NK-92 (cell line): ENCODE results near the gene CDX1.

Source experiments
- DNase-seq: peaks from one replicate; lab custom pipeline; 2025; ENCODE audit not compliant: unreplicated experiment; lab: John Stamatoyannopoulos, UW

Gene CDX1

DNA sequence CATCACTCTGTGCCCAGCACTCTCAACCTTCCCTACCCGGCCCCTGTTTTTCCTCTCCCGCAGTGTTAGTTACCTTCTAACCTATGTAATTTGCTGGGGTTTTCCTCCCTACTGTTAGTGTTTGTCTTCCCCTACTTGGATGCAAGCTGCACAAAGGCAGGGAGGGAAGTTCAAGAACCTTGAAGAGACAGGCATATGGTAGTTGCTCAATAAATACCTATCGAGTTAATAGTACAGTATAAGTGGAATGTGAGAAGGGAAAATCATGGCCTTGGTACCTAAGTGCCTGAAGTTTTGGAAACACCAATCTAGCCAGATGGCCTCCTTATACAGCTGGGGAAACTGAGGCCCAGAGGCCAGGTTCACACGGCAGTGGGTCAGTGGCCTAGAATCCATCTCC lies 35.1 kb upstream of the CDX1 start:
- no peak for DNase-seq

- DNase-seq: no peak
These were observed 34.4 kb upstream of the CDX1 start for GRCh38 chr5:150131978-150132694.

DNA sequence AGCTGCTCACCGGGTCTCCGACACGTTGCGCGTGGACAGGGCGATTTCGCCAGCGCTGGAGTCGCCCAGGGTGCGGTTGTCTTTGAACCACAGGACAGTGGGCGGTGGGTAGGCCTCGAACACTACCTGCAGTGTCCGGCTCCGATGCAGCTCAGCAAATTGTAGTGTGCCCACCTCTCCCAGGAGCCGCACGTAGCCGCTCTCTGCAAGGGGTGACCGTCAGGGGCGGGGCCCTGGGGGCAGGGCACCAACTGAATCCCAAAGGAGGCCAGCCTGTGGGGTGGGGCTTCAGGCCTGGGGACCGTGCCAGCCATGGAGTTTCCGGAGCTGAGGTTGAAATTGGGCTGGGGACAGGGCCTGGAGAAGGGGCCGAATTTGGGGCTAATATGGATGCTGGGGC lies 33.8 kb upstream of the CDX1 start:
- no peak for DNase-seq

DNA sequence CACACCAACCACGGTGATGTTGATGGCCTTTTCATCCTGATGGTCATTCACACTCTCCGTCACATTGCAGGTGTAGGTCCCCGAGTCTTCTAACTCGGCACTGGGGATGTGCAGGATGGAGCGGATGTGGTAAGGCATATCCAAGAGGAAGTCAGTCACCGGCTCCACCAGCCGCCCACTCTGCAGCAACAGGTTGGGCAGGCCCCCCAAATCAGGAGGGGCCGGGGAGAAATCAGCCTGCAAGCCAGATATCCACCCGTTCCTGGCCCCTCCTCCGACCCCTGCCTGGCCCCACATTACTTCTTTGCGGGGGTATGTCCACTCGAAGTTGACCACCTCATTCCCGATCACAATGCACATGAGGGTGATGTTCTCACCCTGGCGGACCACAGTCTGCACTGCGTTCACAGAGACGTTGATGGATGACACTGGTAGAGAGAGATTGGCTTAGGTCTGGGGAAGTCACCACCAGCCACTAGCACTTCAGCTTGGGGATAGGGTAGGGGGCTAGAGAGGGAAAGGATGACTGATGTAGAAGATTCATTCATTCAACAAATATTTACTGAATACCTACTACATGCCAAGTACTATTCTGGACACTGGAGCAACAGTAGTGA lies 32.9 kb upstream of the CDX1 start:
- DNase-seq: no peak

GRCh38 chr5:150134198-150134588 lies 32.4 kb upstream of the CDX1 start:
- DNase-seq: no peak

GRCh38 chr5:150135557-150136304 lies 30.8 kb upstream of the CDX1 start:
- DNase-seq: no peak

DNA sequence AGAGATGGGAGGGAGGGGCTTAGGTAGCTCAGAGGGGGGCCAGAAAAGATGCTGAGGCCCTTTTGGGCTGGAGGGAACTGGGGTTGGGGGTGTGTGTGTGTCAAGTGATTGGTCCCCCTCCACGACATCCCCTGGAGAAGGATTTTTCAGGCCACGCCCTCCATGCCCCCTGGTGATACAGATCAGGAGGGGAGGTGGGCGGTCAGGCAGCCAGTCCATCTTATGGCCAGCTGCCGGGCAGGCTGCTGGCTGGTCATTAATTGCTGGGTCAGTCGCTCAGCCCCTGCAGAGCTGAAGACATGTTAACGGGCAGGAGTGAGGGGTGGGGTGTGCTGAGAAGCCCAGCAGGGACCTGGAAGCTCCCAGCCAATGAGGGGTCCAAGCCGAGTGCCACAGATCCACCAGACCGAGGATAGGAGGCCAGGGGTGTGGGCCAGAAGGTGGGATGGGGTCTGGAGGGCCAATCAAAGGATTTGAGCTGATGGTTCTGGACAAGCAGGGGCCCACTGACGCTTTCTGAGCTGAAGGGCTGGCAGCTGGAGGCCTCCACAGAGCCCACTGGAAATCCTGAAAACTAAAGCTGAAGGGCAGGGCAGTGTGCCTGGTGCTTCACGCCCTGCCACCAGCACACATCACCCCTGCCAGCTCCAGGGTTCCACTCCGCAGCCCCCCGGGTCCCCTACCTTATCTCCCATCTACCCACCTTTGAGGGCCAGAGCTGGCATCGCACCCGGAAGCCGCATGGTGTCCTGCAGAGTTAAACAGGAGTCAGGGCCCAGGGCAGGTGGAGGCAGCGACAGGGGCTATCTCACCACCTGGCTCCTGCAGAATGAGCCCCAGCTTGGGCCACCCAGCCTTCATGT lies 30.0 kb upstream of the CDX1 start:
- no peak for DNase-seq

DNA sequence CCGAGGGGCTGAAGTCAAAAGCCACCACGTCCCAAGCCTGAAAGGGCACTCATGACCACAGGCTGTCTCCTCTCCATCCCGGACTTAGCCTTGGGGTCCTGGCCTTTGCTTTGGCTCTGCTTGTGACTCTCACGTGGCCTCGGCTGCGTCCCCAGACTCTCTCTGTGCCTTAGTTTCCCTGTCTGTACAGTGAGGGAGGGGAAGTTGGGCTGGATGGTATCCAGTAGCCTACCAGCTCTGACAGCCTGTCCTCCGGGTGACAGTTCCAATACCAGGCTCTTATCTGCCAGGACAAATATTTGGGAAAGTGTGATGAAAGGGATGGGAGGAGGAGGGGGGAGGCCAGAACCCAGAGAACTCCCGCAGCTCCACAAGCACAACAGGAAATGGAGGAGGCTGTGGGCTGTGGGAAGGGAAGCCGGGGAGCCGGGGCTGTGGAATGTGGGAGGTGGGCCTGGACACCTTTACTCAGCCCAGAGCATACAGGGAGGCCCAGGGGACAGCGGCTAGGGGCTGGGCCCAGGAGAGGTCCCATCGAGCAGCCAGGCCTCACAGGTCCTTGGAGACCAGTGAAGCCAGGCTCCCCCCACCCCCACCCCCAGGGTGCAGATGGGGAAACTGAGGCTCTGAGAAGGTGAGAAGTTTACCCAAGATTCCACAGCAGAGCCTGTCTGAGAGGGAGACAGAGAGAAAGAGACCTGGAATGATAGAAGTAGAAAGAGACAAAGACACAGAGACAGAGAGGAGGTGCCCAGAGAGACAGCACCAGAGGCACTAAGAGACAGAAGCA lies 29.2 kb upstream of the CDX1 start:
- DNase-seq: no peak

DNA sequence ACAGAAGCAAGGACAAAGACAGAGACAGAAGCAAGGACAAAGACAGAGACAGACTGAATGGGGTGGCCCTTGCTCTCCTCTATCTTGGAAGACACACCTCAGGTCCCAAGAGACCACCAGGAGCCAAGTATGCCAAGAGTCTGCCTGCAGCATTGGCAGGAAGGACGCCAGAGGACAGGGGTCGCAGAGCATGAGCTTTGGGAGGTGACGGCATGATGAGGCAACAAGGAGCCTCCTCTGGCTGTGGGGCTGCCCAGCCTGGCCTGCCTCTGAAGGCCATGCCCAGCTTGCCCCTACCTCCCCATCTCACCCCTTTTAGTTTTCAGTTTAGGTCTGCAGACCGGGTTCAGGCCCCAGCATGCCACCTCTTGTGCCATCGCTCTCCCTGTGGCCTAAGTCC lies 28.6 kb upstream of the CDX1 start:
- no peak for DNase-seq

DNA sequence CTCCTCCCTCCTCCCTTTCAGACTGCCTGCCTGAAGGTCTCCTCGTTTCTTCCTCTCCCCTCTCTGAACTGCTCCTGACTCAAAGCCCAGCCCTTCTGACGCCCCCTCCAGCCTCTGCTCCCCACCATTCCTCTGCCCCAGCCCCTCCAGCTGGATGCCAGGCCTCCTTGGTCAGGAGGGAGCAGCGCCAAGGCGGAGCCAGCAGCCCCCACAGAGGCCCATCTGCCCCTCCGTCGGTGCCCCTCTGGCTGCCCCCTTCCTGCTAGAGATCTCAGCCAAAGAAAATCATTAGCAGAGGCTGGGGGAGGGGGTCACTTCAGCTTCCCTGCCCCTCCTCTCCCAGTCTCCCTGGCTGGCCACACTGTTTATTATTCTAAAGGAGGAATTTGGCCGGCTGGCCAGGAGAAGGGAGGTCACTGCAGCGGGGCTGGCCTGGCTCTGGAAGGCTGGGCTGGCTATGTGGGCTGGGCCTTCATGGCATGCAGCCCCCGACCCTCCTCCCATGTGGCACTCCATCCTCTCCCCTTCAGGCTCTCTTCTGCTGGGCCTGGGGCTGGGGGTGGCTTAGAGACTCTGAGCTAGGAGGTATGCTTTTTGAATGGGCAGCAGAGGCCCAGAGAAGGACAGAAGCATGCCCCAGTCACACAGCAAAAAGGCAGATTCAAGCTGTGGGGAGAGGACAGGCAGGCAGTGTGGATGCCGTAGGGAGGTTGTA lies 27.9 kb upstream of the CDX1 start:
- no peak for DNase-seq

DNA sequence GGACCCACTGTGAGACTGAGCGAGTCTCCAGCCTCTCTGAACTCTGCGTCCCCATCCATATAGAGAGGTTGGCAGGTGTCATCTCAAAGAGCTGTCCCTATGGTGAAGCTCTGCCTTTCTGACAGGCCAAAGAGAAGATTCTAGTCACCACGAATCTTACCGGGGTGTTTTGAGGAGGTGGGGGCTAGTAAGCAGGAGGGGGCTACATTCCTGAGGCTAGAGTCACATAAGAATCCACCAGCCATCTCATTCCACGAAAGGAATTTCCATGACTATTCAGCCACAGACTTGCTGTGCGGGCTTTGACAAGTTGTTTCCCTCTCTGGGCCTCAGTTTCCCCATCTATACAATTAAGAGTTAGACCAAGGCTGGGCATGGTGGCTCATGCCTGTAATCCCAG lies 27.2 kb upstream of the CDX1 start:
- DNase-seq: no peak

DNA sequence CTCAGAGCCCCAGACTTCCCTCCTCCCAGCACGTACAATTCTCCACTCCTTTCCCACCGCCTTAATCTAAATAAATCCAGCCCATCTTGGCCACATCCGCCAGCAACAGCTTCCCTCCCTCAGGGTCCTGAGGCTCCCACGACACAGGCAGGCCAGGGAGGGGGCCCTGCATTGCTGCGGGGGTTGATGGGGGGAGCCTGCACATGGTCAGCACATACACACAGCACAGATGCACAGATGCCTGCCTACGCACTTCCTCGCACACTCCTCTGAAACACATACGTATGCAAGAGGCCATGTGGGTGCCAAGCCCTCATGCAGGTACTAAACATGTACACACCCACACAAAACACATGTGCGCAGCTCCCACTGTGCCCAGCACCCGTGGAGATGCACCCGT lies 25.7 kb upstream of the CDX1 start:
- DNase-seq: no peak

- no peak for DNase-seq
These were observed 24.9 kb upstream of the CDX1 start for GRCh38 chr5:150141544-150142184.

GRCh38 chr5:150142185-150142958 lies 24.2 kb upstream of the CDX1 start:
- no peak for DNase-seq

GRCh38 chr5:150142959-150143349 lies 23.6 kb upstream of the CDX1 start:
- no peak for DNase-seq

GRCh38 chr5:150143350-150144245 lies 23.0 kb upstream of the CDX1 start:
- no peak for DNase-seq

GRCh38 chr5:150144246-150144801 lies 22.3 kb upstream of the CDX1 start:
- DNase-seq: no peak
